ENCODE results near the gene SPHK2.

DNA sequence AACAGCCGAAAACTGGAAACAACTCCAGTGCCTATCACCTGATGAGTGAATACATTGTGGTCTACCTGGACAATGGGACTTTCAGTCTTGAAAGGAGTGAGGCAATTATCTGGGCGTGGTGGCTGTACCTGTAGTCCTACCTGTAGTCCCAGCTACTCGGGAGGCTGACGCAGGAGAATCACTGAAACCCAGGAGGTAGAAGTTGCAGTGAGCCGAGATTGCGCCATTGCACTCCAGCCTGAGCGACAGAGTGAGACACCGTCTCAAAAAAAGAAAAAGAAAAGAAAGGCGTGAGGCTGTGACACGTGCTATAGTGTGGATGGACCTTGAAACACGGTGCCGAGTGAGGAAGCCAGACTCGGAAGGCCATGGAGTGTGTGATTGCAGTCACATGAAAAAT is 57.6 kb downstream of the SPHK2 start:
- TF ChIP-seq EZH2 (IDR thresholded peaks at IDR 0.05; ENCODE audit: insufficient read depth, poor library complexity, severe bottlenecking) (no peak), EZH2phosphoT487 (IDR thresholded peaks at IDR 0.05; ENCODE audit: insufficient read depth, low read depth) (no peak)

Data from GM23248 (cell line).